Upper lobe of left lung (tissue), 4 donors: ENCODE results near the gene SND1.

ENCODE experiments used
- POLR2AphosphoS5 ChIP-seq, 2 donors: sonication (generic); formaldehyde crosslinking; IDR thresholded peaks; one replicate each; pipeline ENCODE4 v1.5.1; 2017; ENCODE audit warnings: antibody characterized with exemption in 2 of 2
- TF ChIP-seq, protein P1 (sequence below), 6 experiments: fragments of 450-650 bp in 4 of 6; fragments of 200-600 bp in 2 of 6; sonication (generic) in 2 of 6; IDR thresholded peaks; one replicate each; pipeline ENCODE4 v1.5.1; 2016 to 2019; ENCODE audit warnings: antibody characterized with exemption in 6 of 6

DNA sequence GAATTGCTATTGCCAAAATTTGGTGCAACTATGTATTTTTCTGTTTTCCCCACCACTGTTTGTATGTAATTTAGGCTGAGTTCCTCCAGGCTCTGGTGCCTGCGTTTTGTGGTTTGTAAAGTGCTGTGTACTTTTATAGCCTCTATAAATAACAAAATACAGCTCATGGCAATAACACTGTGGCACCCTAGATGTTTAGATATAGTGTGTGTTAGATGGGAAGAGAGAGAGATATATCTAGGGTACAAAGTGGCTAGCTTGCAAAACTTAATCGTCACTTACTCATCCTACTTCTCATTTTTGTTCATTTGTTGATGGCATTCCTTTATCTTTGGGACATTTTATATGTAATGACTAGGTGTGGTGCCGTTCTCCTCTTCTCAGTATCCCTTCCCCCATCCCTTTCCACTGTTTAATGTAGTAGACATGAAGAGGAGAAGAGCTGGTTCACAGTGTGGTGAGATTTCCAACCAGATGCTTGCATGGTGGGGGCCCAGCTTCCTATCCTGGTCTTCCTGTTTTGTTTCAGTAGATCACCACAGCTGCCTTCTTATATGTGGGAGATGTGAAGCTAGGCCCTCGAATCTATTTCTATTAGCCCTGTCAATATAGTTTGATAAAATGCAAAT lies 115.0 kb downstream of the SND1 start:
- TF ChIP-seq, protein P1, sequence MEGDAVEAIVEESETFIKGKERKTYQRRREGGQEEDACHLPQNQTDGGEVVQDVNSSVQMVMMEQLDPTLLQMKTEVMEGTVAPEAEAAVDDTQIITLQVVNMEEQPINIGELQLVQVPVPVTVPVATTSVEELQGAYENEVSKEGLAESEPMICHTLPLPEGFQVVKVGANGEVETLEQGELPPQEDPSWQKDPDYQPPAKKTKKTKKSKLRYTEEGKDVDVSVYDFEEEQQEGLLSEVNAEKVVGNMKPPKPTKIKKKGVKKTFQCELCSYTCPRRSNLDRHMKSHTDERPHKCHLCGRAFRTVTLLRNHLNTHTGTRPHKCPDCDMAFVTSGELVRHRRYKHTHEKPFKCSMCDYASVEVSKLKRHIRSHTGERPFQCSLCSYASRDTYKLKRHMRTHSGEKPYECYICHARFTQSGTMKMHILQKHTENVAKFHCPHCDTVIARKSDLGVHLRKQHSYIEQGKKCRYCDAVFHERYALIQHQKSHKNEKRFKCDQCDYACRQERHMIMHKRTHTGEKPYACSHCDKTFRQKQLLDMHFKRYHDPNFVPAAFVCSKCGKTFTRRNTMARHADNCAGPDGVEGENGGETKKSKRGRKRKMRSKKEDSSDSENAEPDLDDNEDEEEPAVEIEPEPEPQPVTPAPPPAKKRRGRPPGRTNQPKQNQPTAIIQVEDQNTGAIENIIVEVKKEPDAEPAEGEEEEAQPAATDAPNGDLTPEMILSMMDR (IDR thresholded peaks at IDR 0.05): no peak
- no peak for TF ChIP-seq POLR2AphosphoS5 (IDR thresholded peaks at IDR 0.05)
